Activated T-cell treated with anti-CD3 and anti-CD28 coated beads, Interleukin-2, amount 50 U/mL, for 4 hours (primary cell): ENCODE data around the gene ZBTB20. TPM values are rescaled to one million over a fixed set of nuclear protein-coding genes. Genes with fewer than 3 reads are reported as not detected.

Experiments
- ATAC-seq, 2 donors: fragments of 200-7000 bp; cut with Tn5 transposase; one replicate each; pipeline ENCODE4 v1.10.0; 2021
- DNase-seq: peaks from one replicate; pipeline ENCODE4 v3.0.0-alpha.2; 2020
- H3K27me3 Mint-ChIP-seq: one replicate; pipeline ENCODE4 v1.8.0; 2021; ENCODE audit warnings: low read depth, mixed read lengths
- H3K36me3 Mint-ChIP-seq: one replicate; pipeline ENCODE4 v1.8.0; 2022; ENCODE audit warnings: mixed read lengths; ENCODE audit not compliant: insufficient read depth
- H3K4me1 Mint-ChIP-seq: one replicate; pipeline ENCODE4 v1.8.0; 2021; ENCODE audit warnings: low read depth, mixed read lengths
- H3K4me3 Mint-ChIP-seq: one replicate; pipeline ENCODE4 v1.8.0; 2021; ENCODE audit warnings: mild to moderate bottlenecking, moderate library complexity, mixed read lengths
- H3K9me3 Mint-ChIP-seq: one replicate; pipeline ENCODE4 v1.8.0; 2021; ENCODE audit warnings: mixed read lengths
- total RNA-seq, 3 donors: library from RNA; stranded (reverse); gene quantifications; one replicate each; pipeline ENCODE4 v1.2.1, GENCODE V29; 2021

ZBTB20 gene
- total RNA-seq, 3 donors from 2014 or later: 0.91 to 2.8 (median 1.8) TPM

DNA sequence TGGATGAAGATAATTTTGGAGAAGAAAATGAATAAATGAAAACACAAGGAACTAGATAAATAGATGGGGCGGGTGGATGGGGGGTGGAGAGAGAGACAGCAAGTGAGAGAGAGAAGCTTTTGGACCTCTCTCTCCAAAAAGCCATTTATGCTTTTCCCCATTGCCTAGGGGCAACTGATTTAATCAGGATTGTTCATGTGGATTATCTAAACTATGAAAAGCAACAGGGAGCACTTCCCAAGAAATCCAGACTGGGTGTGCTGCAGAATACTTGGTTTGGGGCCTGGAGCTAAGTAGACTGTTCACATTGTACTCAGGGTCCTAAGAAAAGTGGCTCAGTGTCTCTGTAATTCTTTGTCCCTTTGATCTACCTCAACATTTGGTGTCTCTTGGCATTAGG is 486.3 kb downstream of the ZBTB20 start:
- no peak for DNase-seq
- Mint-ChIP-seq H3K4me1 (no peaks in the 10 kb centered on the region), H3K36me3 (peaks cover 31% of the 10 kb centered on the region), H3K9me3 (peaks cover 16% of the 10 kb centered on the region), H3K27me3 (no peaks in the 10 kb centered on the region), H3K4me3 (no peak overlapping the region)
- no peak for ATAC-seq

DNA sequence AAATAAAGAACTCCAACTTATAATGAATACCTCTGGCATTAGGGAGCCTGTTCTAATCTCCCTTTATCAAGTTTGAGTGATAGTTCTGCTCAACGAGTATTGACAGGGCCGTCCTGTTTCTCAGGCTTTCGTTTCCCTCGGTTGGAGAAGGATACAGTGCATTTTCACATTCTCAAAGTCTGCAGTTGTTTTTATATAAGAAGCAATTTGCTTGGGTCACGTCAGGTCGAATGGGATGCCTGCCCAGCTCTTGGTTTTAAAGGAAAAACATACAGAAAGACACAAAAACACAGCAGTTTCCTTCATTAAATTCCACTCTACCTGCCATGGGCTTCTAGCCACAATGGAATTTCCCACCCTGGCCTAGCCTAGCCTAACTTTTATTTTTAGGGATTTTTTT is 487.0 kb downstream of the ZBTB20 start:
- Mint-ChIP-seq H3K36me3 (peaks cover 28% of the 10 kb centered on the region), H3K4me3 (no peak overlapping the region), H3K27me3 (no peaks in the 10 kb centered on the region), H3K9me3 (peaks cover 16% of the 10 kb centered on the region), H3K4me1 (no peaks in the 10 kb centered on the region)
- DNase-seq (no peak), ATAC-seq (no peak)

DNA sequence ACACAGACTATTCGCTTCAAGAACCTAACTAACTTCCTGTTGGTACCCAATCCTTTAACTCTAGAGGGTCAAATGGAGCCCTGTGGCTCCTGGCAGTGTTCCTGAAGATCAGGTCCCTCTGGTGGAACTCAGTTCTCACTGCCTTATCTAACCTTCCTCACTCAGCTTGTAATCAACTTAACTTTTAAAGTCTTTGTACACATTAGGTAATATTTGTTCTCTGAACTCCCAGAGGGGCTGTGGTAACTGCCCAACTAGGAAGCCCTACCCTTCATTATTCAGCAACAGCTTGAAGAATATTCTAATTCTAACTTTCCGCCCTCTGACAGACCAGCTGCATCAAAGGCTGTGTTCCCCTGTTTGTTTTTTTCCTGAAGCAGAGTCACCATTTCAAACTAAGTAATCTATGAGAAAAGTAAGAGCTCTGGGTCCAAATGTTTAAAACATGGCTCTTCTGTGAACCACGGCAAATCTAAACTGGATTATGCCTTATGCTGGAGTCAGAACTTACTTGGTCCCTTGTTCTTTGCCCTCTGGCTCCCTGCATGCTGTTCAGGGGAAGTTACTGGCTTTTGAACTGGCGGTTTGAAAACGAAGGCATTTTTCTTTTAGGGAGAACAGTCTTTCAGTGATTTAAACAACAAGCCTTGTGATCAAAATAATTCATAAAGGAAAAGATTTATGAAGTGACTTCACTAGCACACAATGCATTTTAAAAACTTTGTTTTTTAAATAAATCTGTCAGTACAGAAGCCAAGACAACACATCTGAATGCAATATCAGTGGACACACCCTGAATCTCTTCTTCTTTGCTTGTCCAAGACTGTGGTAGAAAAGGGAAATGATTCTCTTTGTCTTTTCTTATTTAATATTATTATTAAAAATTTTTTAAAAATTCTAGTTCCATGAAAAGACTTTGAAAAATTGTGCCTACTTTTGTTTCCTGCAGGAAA is 487.7 kb downstream of the ZBTB20 start:
- no peak for DNase-seq
- H3K4me3 Mint-ChIP-seq: no peak overlapping the region
- no peak for ATAC-seq
- H3K36me3 Mint-ChIP-seq: peaks cover 26% of the 10 kb centered on the region
- no peaks in the 10 kb centered on the region for H3K4me1 Mint-ChIP-seq
- H3K27me3 Mint-ChIP-seq: no peaks in the 10 kb centered on the region
- H3K9me3 Mint-ChIP-seq: peaks cover 11% of the 10 kb centered on the region

DNA sequence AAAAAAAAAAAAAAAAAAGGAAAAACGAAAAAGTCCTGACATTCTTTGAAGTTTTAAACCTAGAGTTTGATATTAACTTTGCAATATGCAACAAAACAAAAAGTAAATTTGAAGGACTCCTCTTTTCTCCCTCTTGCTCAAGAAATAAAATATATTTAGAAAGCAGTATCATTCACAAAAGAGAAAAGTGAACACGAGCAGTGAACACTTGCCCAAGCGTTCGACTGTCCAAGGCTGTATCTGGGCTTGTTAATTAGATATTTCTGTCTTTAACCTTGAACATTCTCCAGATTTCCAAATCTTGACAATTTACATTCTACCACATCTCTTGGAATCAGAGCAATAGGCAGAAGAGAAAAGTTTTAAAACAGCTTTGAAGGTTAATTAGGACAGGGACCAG is 495.5 kb downstream of the ZBTB20 start:
- H3K36me3 Mint-ChIP-seq: peaks cover 6% of the 10 kb centered on the region
- H3K4me3 Mint-ChIP-seq: no peak overlapping the region
- DNase-seq (no peak), ATAC-seq (no peak)
- H3K4me1 Mint-ChIP-seq: peaks cover 13% of the 10 kb centered on the region
- H3K9me3 Mint-ChIP-seq: no peaks in the 10 kb centered on the region
- no peaks in the 10 kb centered on the region for H3K27me3 Mint-ChIP-seq

DNA sequence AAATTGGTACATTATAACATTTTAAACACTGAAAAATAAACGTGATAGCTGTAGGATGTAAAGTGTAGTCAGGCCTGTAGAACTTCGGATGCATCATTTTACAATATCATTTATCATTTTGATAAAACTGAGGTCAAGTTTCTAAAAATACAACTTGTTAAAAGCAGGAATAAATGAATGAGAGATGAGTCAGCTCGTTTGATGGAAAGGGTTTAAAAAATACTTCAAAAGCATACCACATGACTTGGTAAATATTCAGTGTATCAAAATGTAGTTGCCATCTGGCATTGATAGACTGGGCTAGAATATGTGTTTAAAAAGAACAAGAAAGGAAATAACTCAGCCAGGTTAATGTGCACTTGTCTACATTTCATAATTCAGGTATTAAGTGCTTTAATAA is 496.3 kb downstream of the ZBTB20 start:
- H3K4me3 Mint-ChIP-seq: no peak overlapping the region
- ATAC-seq (no peak), DNase-seq (no peak)
- H3K9me3 Mint-ChIP-seq: no peaks in the 10 kb centered on the region
- H3K4me1 Mint-ChIP-seq: peaks cover 13% of the 10 kb centered on the region
- H3K36me3 Mint-ChIP-seq: peaks cover 3% of the 10 kb centered on the region
- no peaks in the 10 kb centered on the region for H3K27me3 Mint-ChIP-seq

DNA sequence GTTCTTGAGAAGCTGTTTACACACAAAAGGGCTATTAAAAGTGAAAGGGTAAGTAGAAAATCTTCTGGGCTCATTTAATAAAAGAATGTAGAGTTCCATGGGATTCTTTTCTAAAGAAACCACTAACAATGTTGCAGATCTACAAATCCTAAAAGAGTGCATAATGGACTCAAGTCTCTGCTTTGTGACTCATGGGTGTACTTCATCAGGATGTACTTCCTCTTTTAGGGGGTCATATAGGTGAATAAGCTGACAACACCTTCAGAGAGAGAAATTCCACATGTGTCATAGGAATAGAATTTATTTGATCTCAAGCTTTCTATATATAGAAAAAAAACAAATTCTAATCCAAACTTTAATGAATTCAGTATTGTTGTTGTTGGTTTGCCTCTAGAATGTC is 497.8 kb downstream of the ZBTB20 start:
- Mint-ChIP-seq H3K4me3 (no peak overlapping the region), H3K36me3 (peaks cover 3% of the 10 kb centered on the region), H3K9me3 (no peaks in the 10 kb centered on the region), H3K4me1 (peaks cover 13% of the 10 kb centered on the region), H3K27me3 (no peaks in the 10 kb centered on the region)
- ATAC-seq (no peak), DNase-seq (no peak)

DNA sequence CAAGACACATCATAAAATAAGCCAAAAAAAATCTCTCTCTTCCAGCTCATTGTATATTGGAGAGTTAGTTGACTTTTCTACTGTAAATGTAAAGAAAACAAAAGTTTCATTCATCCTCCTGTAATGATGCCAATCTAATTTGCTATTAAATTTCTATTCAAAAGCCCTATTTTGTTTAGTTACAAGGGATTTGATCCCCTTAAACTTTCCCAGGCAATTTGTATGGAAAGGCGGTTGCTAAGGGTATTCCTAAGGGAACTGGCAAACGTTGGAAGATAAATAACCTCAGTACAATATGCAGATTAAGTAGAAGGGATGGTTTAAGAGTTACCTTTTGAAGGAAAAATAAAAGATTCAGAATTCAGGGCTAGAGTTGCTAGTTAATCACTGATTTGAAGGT is 500.6 kb downstream of the ZBTB20 start:
- H3K4me3 Mint-ChIP-seq: no peak overlapping the region
- H3K27me3 Mint-ChIP-seq: no peaks in the 10 kb centered on the region
- H3K9me3 Mint-ChIP-seq: no peaks in the 10 kb centered on the region
- peaks cover 1% of the 10 kb centered on the region for H3K36me3 Mint-ChIP-seq
- ATAC-seq (no peak), DNase-seq (no peak)
- H3K4me1 Mint-ChIP-seq: peaks cover 13% of the 10 kb centered on the region

DNA sequence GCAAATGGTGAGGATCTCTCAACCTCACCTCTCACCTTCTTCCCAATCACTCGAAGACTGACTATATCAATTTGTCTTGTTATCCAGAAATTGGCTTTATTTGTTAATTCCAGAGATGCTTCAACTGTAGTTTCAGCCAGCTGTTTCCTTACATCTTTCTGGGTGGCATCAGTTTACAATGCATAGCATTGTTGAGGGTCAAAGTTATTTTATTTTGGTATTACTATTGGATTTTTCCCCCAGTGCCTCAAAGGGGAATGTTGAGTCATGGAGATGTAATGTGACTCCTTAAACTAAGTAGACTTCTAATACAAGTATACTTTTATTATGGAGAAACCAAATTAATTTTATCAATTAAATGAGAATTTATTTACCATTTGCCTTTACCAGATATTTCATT is 501.7 kb downstream of the ZBTB20 start:
- Mint-ChIP-seq H3K36me3 (peaks cover 1% of the 10 kb centered on the region), H3K4me3 (no peak overlapping the region), H3K4me1 (peaks cover 5% of the 10 kb centered on the region), H3K9me3 (no peaks in the 10 kb centered on the region), H3K27me3 (no peaks in the 10 kb centered on the region)
- DNase-seq (no peak), ATAC-seq (no peak)

DNA sequence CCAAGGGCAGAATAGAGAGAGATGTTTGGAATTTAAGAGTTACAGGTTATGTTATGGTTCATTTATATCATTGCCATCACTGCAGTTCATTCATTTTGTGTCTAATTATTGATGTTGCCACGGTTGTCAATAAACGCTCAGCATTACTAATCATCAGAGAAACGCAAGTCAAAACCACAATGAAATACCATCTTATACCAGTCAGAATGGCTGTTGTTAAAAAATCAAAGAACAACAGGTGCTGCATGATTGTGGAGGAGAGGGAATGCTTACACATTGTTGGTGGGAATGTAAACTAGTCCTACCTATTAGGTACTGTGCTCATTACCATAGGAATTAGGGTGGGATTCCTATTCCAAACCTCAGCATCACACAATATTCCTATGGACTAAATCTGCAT is 502.7 kb downstream of the ZBTB20 start:
- peaks cover 3% of the 10 kb centered on the region for H3K4me1 Mint-ChIP-seq
- DNase-seq (no peak), ATAC-seq (no peak)
- H3K36me3 Mint-ChIP-seq: peaks cover 3% of the 10 kb centered on the region
- H3K4me3 Mint-ChIP-seq: no peak overlapping the region
- H3K27me3 Mint-ChIP-seq: no peaks in the 10 kb centered on the region
- H3K9me3 Mint-ChIP-seq: peaks cover 3% of the 10 kb centered on the region

DNA sequence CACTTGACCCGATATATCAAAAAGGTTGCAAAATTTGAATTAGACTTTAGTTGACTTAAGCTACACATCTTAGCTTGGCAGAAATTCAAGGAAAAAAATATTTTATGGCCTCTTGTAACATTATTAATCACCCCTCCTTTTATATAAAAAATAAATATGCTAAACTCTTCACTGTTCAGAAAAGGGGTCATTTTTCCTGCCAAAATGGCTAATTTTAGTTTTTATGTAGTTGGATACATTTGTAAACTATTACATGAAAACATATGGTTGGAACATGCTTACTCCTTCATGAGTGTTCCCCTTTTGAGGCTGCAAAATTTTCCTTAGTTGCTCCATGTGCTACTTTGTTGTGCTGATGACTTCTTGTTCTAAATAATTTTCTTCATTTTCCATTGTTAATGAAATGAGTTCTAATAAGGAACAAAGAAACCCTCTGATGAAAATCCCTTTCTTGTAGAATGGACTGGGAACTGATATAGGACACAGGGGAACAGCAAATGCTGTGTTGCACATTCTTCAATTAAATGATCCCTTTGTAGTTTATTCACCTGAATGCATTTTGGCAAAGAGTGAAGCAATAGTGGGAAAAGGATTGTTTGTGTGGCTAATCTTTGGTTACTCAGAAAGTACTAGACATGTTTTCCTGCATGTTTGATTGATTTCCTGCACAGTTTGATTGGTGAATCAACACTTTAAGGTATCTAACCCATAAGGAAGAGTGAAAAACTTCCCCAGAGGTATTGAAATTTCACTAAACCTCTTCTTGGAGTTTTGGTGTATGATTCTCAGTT is 503.9 kb downstream of the ZBTB20 start:
- Mint-ChIP-seq H3K4me1 (no peaks in the 10 kb centered on the region), H3K4me3 (no peak overlapping the region), H3K9me3 (peaks cover 3% of the 10 kb centered on the region), H3K27me3 (no peaks in the 10 kb centered on the region), H3K36me3 (peaks cover 2% of the 10 kb centered on the region)
- DNase-seq: no peak
- ATAC-seq: no peak

DNA sequence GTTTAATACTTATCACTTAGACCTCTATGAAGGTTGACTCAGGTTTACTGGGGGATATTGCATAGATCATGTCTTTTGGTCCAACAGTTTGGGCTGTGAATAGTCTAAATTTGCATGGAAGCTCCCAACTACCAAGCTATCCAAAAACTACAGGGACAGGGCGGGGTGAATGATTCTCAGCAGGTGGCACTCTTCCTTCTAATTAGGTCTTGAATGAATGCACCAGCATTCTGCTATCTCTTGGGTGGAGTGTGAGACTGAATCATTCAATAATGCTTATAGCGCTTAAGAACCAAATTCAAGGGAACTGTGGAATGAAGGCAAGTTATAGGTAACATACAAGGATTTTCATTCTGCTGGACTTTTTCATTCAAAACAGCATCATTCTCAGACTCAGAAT is 507.0 kb downstream of the ZBTB20 start:
- Mint-ChIP-seq H3K4me1 (no peaks in the 10 kb centered on the region), H3K27me3 (no peaks in the 10 kb centered on the region), H3K9me3 (peaks cover 25% of the 10 kb centered on the region), H3K4me3 (no peak overlapping the region), H3K36me3 (peaks cover 19% of the 10 kb centered on the region)
- no peak for ATAC-seq
- no peak for DNase-seq

DNA sequence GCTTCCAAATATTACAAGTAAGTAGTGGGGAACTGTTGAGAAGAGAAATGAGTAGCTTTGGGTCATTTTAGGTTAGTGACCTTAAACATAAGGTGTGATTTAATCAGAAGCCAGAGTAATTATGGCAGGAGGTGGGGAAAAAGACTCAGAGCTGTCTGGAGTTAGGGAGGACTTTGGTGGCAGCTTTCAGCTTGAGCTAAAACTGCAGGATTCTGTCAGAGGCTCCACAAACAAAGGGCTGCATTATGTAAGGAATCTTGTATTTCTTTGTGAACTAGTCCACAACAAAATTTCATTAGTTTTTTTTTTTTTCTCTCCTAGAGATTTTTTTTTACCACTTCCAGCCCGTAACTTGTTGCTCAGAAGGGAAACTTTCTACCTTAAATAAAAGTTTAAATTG is 507.9 kb downstream of the ZBTB20 start:
- Mint-ChIP-seq H3K4me3 (no peak overlapping the region), H3K36me3 (peaks cover 19% of the 10 kb centered on the region), H3K27me3 (no peaks in the 10 kb centered on the region), H3K4me1 (no peaks in the 10 kb centered on the region), H3K9me3 (peaks cover 25% of the 10 kb centered on the region)
- no peak for DNase-seq
- no peak for ATAC-seq

DNA sequence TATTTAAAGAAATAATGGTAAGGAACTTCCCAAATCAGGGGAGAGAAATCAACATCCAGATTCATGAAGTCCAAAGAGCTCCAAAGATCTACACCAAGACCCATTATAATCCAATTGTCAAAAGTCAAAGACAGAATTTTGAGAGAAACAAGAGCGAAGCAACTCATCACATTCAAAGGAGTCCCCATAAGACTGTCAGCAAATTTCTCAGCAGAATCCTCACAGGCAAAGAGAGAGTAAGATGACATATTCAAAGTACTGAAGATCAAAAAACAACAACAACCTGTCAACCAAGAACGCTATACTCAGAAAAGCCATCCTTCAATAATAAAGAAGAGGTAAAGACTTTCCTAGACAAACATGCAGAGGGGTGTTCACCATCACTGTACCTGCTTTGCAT is 511.2 kb downstream of the ZBTB20 start:
- Mint-ChIP-seq H3K9me3 (peaks cover 25% of the 10 kb centered on the region), H3K4me3 (no peak overlapping the region), H3K4me1 (peaks cover 3% of the 10 kb centered on the region), H3K27me3 (no peaks in the 10 kb centered on the region), H3K36me3 (peaks cover 21% of the 10 kb centered on the region)
- DNase-seq: no peak
- ATAC-seq: no peak

DNA sequence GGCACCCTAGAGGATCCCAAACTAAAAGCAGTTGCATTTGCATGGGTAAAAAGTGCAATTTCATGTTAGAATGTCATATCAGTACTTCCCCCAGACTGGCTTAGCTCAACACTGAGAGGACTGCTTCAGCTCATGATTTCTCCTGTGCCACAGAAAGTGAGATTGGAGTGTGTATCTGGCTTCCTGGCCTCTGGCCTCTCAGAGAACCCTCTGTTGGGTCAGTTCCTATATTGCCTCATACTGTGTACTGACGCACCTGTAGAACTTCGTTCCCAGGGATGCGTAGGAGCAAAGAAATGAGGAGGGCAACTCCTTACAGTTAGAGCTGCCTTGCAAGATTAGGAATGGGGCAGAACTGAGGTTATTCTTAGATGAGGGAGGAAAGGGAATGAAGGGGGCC is 512.5 kb downstream of the ZBTB20 start:
- H3K4me1 Mint-ChIP-seq: peaks cover 3% of the 10 kb centered on the region
- DNase-seq: no peak

More for the DNA sequence above, 512.5 kb downstream of the ZBTB20 start:
- Mint-ChIP-seq H3K9me3 (peaks cover 22% of the 10 kb centered on the region), H3K27me3 (no peaks in the 10 kb centered on the region), H3K4me3 (no peak overlapping the region), H3K36me3 (peaks cover 19% of the 10 kb centered on the region)
- ATAC-seq: no peak
